Endodermal cell (in vitro differentiated cells): ENCODE data around the gene PYM1. TPM values are rescaled to one million over a fixed set of nuclear protein-coding genes. Genes with fewer than 3 reads are reported as not detected.

ENCODE experiments used
- DNase-seq: peaks from one replicate; pipeline ENCODE4 v3.0.0-alpha.2; 2017
- H3K27ac ChIP-seq: 2 replicates; pipeline ENCODE4 v1.5.1; 2013; ENCODE audit warnings: mild to moderate bottlenecking, low read depth, low read length, moderate library complexity
- H3K27me3 ChIP-seq: 2 replicates; pipeline ENCODE4 v1.6.1; 2013; ENCODE audit warnings: mild to moderate bottlenecking, low read length, moderate library complexity; ENCODE audit not compliant: insufficient read depth, control insufficient read depth, poor library complexity, severe bottlenecking
- H3K36me3 ChIP-seq: 2 replicates; pipeline ENCODE4 v1.7.0; 2013; ENCODE audit warnings: mild to moderate bottlenecking, low read length, moderate library complexity; ENCODE audit not compliant: control insufficient read depth, insufficient read depth
- H3K4me1 ChIP-seq: one replicate; pipeline ENCODE4 v1.7.0; 2013; ENCODE audit warnings: low read length; ENCODE audit not compliant: control insufficient read depth, insufficient read depth
- H3K4me3 ChIP-seq: 2 replicates; pipeline ENCODE4 v1.5.1; 2013; ENCODE audit warnings: mild to moderate bottlenecking, low read length, moderate library complexity
- H3K9ac ChIP-seq: 2 replicates; pipeline ENCODE4 v1.6.1; 2013; ENCODE audit warnings: mild to moderate bottlenecking, low read length, moderate library complexity; ENCODE audit not compliant: poor library complexity, severe bottlenecking; ENCODE audit errors: extremely low read depth
- H3K9me3 ChIP-seq: 2 replicates; pipeline ENCODE4 v1.6.1; 2013; ENCODE audit warnings: mild to moderate bottlenecking, low read length, moderate library complexity; ENCODE audit not compliant: control insufficient read depth
- H3K27ac Mint-ChIP-seq: 2 replicates; pipeline ENCODE4 v1.8.0; 2020; ENCODE audit warnings: mixed read lengths
- H3K27me3 Mint-ChIP-seq: 2 replicates; pipeline ENCODE4 v1.8.0; 2021; ENCODE audit warnings: mild to moderate bottlenecking, mixed read lengths; ENCODE audit not compliant: insufficient read depth
- H3K36me3 Mint-ChIP-seq: 2 replicates; pipeline ENCODE4 v1.8.0; 2020; ENCODE audit warnings: low read depth, mixed read lengths
- H3K4me1 Mint-ChIP-seq: 2 replicates; pipeline ENCODE4 v1.8.0; 2020; ENCODE audit warnings: mixed read lengths
- H3K4me3 Mint-ChIP-seq: 2 replicates; pipeline ENCODE4 v1.8.0; 2020; ENCODE audit warnings: mild to moderate bottlenecking, moderate library complexity, mixed read lengths
- H3K9me3 Mint-ChIP-seq: 2 replicates; pipeline ENCODE4 v1.8.0; 2020; ENCODE audit warnings: mild to moderate bottlenecking, mixed read lengths
- WGBS, 2 experiments: methylation state at CpG; one replicate each; pipeline versions ENCODE4 v1.1.5 to v1.1.7; 2013; ENCODE audit warnings: missing lambda C conversion rate in 2 of 2, mixed read lengths in 1 of 2; ENCODE audit not compliant: insufficient coverage in 1 of 2, insufficient read length in 1 of 2; 5-methylcytosine and 5-hydroxymethylcytosine counted together
- long read RNA-seq, 4 experiments: library from polyadenylated mRNA in 2 of 4; library from RNA in 1 of 4; library from capped mRNA in 1 of 4; stranded (forward) in 3 of 4; unstranded in 1 of 4; transcript quantifications; one replicate each; pipeline ENCODE4 v2.0.0, GENCODE V29; 2020 to 2021; ENCODE audit warnings: inconsistent platforms in 1 of 4
- polyA plus RNA-seq, 2 experiments: library from polyadenylated mRNA; stranded (reverse); fragments of 50-300 nt; gene quantifications; one replicate each; pipeline ENCODE4 v1.2.3, GENCODE V29; 2013
- total RNA-seq, 2 donors: library from RNA; stranded (reverse); fragmentation: NEBNext Ultra II Directional in 1 of 2; extraction: Animal tissue kit (Norgen Biotek cat#: 25700) in 1 of 2; gene quantifications; 2 replicates in 1 of 2; 3 replicates in 1 of 2; pipeline ENCODE4 v1.2.1, GENCODE V29; 2021
- TF ChIP-seq, protein P1 (sequence below): fragments of 200-600 bp; sonication (generic); conservative IDR thresholded peaks from 2 replicates; pipeline ENCODE4 v1.5.0; 2021; ENCODE audit warnings: antibody characterized with exemption, mild to moderate bottlenecking

The PYM1 gene
- total RNA-seq = 10 to 100 TPM; 76.1 to 79.4 TPM
- polyA plus RNA-seq (2013, experiment 1 of 2) = 46.9 TPM
- 46.0 TPM for polyA plus RNA-seq (2013, experiment 2 of 2)
- long read RNA-seq, experiment 1, transcript PYM1-203 (3 exons, 1,226 nt) = major isoform, 29 of 53 reads
- long read RNA-seq, experiment 1, partial matches to known transcripts = 8 of 53 reads
- long read RNA-seq, experiment 1, other reads (novel, unspliced or antisense) = 12 of 53 reads
- long read RNA-seq, experiment 2, transcript PYM1-203 (3 exons, 1,226 nt) = major isoform, 111 of 137 reads
- long read RNA-seq, experiment 2, transcript PYM1-202 (3 exons, 1,073 nt) = minor isoform, 6 of 137 reads
- long read RNA-seq, experiment 2, partial matches to known transcripts = 3 of 137 reads
- long read RNA-seq, experiment 2, other reads (novel, unspliced or antisense) = 12 of 137 reads
- long read RNA-seq, experiment 3, transcript PYM1-203 (3 exons, 1,226 nt) = major isoform, 201 of 229 reads
- long read RNA-seq, experiment 3, transcript PYM1-202 (3 exons, 1,073 nt) = minor isoform, 5 of 229 reads
- long read RNA-seq, experiment 3, partial matches to known transcripts = 1 of 229 reads
- long read RNA-seq, experiment 3, other reads (novel, unspliced or antisense) = 19 of 229 reads
- long read RNA-seq, experiment 4, transcript PYM1-203 (3 exons, 1,226 nt) = major isoform, 75 of 124 reads
- long read RNA-seq, experiment 4, transcript PYM1-202 (3 exons, 1,073 nt) = minor isoform, 13 of 124 reads
- long read RNA-seq, experiment 4, partial matches to known transcripts = 15 of 124 reads
- long read RNA-seq, experiment 4, other reads (novel, unspliced or antisense) = 17 of 124 reads

DNA sequence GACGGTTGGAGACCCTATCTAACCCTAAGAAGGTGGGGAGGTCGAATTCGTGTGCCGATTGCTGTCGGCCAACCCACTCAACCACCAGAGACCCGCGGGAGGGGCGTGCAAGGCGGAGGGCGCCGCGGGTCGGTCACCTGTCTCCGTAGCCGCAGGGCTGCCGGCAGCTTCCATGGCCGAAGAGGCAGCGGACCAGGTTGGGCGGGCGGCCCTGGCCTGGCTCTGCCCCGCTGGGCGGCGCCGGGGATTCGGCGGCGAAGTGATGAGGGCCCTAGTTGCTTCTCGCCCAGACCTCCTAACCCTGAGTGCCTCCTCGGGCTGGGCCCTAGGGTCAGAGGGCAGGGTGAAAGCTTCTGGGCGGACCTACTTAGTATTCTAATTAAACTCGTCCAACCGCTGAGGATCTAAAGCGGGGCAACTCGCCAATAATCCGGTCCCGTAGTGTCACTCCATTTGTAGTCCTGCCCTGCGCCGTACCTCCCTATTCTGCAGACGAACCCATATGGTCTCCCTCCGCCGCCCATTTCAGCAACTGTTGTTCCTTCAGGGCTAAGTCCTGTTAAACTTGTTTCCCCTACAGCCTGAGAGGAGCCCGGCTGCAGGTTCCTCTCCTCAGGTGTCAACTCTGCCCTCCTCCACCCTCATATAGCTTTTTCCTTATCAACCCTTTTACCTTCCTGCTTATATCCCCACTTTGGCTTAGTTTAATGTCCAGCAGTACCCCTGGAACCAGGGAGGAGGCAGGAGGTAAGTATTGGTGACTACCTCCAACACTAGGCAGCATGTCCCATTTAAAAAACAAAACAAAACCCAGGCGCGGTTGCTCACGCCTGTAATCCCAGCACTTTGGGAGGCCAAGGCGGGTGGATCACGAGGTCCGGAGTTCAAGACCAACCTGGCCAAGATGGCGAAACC is at the start of gene PYM1:
TSS of gene PYM1 (minus strand) at position 307 of the 915 bp plus-strand sequence. CDS start at position 174, 133 bp downstream.
- Mint-ChIP-seq H3K4me1 (peaks cover 26% of the 10 kb centered on the region), H3K4me3 (peak within 1 kb of the TSS; percentile 99), H3K27ac (peak within 1 kb of the TSS; percentile 99), H3K9me3 (no peaks in the 10 kb centered on the region), H3K36me3 (peaks cover 16% of the 10 kb centered on the region), H3K27me3 (peaks cover 18% of the 10 kb centered on the region)
- Histone ChIP-seq H3K4me1 (peaks cover 9% of the 10 kb centered on the region), H3K4me3 (peak within 1 kb of the TSS; percentile 91), H3K36me3 (peaks cover 22% of the 10 kb centered on the region), H3K9ac (peak within 1 kb of the TSS; percentile 81), H3K27ac (peak within 1 kb of the TSS; percentile 75), H3K27me3 (peaks cover 15% of the 10 kb centered on the region), H3K9me3 (no peaks in the 10 kb centered on the region)
- WGBS, 2 experiments = 8% methylated on average over 25 to 49 of the region's 49 CpGs
- DNase-seq = peak; percentile 96
- TF ChIP-seq, protein P1, sequence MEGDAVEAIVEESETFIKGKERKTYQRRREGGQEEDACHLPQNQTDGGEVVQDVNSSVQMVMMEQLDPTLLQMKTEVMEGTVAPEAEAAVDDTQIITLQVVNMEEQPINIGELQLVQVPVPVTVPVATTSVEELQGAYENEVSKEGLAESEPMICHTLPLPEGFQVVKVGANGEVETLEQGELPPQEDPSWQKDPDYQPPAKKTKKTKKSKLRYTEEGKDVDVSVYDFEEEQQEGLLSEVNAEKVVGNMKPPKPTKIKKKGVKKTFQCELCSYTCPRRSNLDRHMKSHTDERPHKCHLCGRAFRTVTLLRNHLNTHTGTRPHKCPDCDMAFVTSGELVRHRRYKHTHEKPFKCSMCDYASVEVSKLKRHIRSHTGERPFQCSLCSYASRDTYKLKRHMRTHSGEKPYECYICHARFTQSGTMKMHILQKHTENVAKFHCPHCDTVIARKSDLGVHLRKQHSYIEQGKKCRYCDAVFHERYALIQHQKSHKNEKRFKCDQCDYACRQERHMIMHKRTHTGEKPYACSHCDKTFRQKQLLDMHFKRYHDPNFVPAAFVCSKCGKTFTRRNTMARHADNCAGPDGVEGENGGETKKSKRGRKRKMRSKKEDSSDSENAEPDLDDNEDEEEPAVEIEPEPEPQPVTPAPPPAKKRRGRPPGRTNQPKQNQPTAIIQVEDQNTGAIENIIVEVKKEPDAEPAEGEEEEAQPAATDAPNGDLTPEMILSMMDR = no peak

DNA sequence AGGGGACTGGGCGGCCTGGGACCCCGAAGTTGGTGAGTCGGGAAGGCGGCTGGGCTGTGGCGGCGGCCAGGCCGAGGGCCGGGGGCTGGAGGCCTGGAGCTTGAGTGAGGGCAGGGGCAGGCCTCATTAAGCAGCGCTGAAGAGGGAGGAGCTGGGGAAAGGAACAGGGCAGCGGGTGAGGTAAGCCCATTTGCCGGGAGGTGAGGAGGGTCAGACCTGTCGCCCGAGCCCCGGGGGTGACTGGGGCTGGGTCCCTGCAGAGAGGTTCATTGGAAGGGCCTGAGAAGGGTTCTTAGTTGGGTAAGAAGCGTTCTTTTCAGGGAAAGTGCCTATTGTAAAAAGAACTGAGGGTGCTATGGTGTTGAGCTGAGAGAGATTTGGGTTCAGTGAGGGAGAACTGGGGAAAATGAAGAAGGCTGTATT is 46.6 kb upstream of the PYM1 start:
- H3K27me3 ChIP-seq = no peaks in the 10 kb centered on the region
- TF ChIP-seq, protein P1 = no peak
- Mint-ChIP-seq H3K36me3 (peaks cover 53% of the 10 kb centered on the region), H3K27ac (no peak overlapping the region), H3K4me1 (peaks cover 19% of the 10 kb centered on the region), H3K9me3 (no peaks in the 10 kb centered on the region), H3K4me3 (no peak overlapping the region), H3K27me3 (no peaks in the 10 kb centered on the region)
- H3K36me3 ChIP-seq = peaks cover 66% of the 10 kb centered on the region
- 0% methylated on average over 2 to 15 of the region's 15 CpGs for WGBS, 2 experiments
- H3K4me1 ChIP-seq = no peaks in the 10 kb centered on the region
- peak overlapping the region; percentile 86 for H3K4me3 ChIP-seq
- H3K9me3 ChIP-seq = no peaks in the 10 kb centered on the region
- H3K27ac ChIP-seq = peak overlapping the region; percentile 81
- DNase-seq = peak; percentile 88
- H3K9ac ChIP-seq = peak overlapping the region; percentile 87
